AML-193 (cell line): ENCODE data around the gene SEMA6A.
A peak's percentile ranks its signal among the peaks of the same experiment; 100 is the strongest.
"Not testable (repeated sequence)": the region's sequence is repeated elsewhere in the genome, so short reads cannot be mapped to it uniquely, and the experiment has no call there.

Experiments
- DNase-seq, 2 experiments: peaks; one replicate each; lab custom pipeline; 2025; lab: John Stamatoyannopoulos, UW

SEMA6A gene

DNA sequence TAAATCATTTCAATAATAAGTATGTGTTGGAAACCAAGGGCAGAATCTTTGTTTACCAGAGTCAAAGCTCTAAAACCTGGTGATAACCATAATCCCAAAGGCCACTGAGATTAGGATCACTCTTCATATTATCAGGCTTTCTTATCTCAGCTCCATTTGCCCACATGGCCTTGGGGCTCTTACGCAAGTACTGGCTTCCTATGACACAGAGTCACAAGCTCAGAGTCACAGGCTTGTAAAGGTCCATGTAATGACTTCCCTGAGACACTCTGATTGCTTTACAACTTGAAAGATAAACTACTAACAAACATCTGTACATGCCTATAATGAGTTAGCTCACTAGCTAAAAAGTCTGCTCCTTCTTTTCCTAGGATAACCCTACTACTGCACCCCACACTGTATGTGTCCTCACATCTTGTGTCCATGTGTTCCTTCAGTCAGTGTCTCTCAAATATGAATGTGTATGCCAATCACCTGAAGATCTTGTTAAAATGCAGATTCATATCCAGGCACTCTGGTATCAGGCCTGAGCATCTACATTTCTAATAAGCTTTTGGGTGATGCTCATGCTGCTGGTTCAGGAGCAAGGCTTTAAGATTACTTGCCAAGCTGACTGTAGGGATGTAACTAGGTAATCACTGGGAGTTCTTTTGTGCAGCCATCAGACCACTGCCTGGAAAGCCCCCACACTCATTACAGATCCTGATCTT lies 28.4 kb downstream of the SEMA6A start:
- DNase-seq: peak in 1 of 2 experiments; percentile 7

DNA sequence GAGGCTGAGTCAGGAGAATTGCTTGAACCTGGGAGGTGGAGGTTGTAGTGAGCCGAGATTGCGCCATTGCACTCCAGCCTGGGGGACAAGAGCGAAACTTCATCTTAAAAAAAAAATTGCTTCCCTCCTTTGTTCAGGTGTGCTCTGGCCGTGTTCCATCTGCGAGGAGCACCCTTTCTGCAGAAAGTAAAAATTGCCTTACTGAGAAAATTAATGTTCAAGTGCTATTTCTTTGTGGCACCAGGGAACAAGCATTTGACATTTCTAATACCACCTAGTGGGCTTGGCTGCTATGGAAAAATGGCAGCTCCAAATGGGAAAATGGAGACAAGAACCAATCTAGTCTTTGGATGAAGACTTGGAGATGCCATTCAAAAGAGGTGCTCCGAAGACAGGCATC lies 29.2 kb downstream of the SEMA6A start:
- DNase-seq: not testable (repeated sequence)

GRCh38 chr5:116544531-116545241 lies 29.9 kb downstream of the SEMA6A start:
- DNase-seq: no peak

GRCh38 chr5:116543501-116543900 lies 31.1 kb downstream of the SEMA6A start:
- no peak for DNase-seq

- DNase-seq: no peak
Measured at GRCh38 chr5:116542619-116543018, 32.0 kb downstream of the SEMA6A start.

DNA sequence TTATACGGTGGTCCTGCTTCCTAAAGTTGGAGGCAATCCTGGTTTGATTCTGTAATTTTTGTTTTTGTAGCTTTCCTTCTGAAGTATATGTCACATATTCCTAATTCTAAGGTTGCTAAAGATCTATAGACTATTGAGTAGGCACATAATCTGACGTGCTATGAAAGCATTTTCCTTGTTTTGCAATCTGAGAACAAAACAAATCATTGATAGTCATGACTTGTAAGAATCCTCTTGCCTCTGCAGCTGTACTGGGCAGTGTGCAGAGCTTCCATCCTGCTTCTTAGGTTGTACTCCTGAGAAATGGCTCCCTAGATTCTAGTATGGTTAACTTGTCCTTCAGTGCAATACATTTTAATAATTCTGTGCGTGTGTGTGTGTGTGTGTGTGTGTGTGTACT lies 35.4 kb downstream of the SEMA6A start:
- no peak for DNase-seq

DNA sequence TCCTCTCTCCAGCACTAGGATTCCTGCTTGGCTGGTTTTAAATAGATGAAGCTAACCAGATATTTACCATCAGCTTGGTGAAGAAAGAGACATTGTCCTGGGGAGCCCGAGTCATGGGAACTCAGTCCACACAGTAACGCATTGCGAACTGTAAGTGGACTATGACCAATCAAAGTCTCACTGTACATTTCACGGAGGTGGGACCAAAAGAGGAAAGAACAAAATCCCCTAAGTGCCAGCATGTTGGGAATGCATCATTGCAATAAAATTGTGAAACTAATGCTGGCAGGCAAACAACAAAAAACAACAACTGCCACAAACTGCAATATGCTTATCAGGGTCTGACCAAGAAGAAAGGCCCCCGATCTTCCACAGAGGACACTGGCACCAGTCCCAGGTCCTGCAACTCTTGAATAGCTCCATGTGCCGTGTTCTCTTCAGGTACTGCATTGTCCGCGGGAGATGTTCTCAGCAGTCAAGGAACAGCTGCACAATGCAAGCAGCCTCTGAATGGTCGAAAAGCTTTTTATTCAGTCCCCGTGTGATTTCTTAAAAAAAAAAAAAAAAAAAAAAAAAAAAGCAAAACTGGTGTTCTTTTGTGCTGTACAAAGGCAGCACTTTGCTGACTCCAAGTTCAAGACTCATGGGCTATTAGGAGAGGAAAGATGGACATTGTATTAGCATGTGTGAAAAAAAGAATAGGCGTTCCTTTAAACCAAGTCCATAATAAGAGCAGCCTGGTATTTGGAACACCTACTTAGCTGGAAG lies 38.1 kb downstream of the SEMA6A start:
- DNase-seq: no peak

DNA sequence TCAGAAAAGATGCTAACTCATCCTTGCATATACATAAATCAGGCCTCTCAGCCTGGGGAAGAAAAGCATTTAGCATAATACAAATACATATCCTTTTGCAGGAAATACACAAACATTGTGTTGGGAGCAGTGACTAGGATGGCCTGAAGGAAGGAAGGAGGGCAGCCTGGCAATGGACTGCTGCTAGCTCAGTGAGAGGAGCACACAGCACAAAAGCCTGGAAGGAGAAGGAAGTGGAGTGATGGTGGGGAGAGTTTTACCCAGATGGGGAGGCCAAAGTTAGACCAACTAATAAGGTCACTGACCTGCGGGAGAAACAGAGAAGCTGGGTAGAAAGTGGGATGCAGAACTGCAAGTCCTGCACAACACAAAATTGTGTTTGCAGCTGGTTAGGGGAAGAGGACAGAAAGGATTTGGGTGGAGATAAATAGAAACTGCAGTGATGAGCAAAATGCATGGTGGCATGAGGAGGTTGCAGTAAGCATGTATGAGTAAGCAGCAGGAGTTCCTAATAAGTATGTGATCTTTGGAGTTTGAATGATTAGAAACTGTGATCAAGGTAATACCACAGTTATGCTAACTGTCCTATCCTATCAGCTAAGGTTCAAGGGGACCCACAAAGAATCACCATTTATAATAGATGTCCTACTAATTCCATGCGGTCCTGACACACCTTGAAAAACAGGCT lies 39.5 kb downstream of the SEMA6A start:
- no peak for DNase-seq

- no peak for DNase-seq
Measured at GRCh38 chr5:116532762-116533525, 41.7 kb downstream of the SEMA6A start.

DNA sequence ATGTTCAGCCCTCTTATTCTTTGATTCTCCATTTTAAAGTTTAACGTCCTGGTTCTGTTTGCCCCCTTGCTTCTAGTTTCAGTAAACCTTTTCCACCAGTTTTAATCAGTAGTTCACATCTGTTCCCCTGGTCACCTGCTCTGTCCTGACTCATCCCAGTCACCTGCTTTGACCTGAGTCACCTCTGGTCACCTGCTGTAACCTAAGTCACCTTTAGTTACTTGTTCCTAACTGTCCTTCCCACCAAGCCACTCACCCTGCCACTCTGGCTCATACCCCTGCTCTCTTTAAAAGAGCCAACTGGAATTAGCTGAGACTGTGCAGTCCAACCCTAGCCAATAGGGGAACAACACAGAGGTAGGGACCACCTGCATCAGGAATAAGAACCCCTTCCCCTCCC lies 43.0 kb downstream of the SEMA6A start:
- no peak for DNase-seq

- DNase-seq: no peak
Measured at GRCh38 chr5:116531117-116531516, 43.5 kb downstream of the SEMA6A start.

GRCh38 chr5:116530276-116530675 lies 44.3 kb downstream of the SEMA6A start:
- no peak for DNase-seq

DNA sequence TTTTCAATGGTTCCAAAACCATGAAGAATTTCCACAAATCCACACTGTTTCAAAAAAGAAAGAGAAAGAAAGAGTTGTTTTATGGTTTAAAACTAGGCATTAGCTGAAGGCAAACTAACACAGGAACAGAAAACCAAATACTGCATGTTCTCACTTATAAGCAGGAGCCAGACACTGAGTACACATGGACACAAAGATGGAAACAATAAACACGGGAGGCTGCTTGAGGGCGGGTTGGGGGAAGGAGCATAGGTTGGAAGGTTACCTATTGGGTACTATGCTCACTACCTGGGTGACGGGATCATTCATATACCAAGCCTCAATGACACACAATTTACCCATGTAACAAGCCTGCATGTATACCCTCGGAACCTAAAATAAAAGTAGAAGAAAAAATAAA lies 45.0 kb downstream of the SEMA6A start:
- no peak for DNase-seq

GRCh38 chr5:116528519-116529234 lies 45.9 kb downstream of the SEMA6A start:
- DNase-seq: no peak

DNA sequence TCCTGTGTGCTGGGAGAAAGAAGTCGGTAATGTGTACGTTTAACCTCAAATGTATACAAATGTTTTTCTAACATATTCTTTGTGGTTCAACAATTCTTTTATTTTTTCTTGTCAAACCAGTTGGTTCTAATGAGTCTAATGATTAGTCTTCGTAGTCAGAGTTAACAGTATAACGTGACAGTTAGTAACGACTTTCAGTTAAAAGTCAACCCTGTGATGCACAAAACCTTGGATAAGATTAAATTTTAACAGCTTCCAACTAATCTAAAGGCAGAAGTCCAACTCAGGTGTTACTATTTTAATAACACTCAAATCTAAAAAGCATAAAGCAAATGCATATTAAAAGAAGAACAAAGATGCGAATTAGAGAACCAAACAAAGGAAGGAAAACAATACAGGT lies 47.0 kb downstream of the SEMA6A start:
- DNase-seq: no peak

GRCh38 chr5:116525674-116526073 lies 48.9 kb downstream of the SEMA6A start:
- DNase-seq: no peak

DNA sequence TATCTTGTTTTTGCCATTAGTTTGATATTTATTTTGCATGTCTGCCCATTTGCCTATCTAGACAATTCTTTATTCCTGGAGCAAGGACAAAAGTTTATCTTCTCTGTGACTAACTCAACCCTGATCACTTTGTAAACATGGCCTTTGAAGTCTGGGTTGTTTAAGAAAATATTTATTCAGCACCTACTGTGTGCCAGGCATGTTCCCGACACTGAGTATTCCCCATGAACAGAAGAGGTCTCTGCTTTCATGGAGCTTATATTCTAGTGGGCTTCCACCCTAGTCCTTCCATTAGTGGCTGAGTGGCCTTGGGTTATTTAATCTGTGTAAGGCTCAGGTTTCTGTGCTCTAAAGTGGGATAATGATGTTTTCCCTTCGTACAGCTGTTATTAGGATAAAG lies 49.7 kb downstream of the SEMA6A start:
- DNase-seq: no peak

DNA sequence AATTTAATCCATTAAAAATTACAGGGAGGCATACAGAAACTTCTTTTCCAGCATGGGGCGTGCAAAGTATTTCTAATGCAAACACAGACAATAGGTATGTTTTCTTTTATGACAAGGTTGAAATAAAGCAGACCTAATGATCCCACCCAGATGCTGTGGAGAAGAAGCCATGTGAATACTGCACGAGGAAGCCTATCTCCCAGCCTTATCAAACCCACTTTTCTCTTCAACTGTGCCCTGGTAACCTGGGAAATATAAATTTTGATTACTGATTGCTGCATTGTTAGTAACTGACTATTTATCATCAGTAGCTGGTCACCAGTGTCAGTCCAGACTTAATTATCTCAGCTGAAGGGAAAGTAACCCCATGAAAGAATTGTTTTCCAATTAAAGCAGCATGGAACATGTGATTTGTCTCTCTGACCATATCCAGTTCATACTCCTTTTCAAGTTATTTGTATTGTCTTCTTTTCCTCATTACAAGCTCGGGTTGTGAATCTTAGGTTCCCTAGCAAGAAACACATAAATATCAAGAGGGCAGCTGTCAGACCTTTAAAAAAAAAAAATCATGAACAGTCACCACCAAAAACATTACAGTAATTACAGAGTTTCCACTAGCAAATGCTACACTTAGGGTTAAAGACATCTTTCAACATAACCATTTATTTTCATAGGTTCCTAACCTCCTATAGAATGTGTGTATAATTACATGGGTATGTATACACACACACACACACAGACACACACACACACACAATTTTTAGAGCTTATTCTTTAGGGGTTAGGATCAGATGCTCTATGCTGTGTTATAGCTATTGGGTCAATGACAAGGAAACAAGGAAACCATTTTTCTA lies 50.3 kb downstream of the SEMA6A start:
- DNase-seq: no peak

GRCh38 chr5:116523182-116523581 lies 51.4 kb downstream of the SEMA6A start:
- DNase-seq: not testable (repeated sequence)
